Upper lobe of left lung (tissue), 4 donors: ENCODE results near the gene IFI27.

Experiments
- CTCF ChIP-seq, 6 experiments: fragments of 450-650 bp in 4 of 6; fragments of 200-600 bp in 2 of 6; sonication (generic) in 2 of 6; IDR thresholded peaks; one replicate each; pipeline ENCODE4 v1.5.1; 2016 to 2019; ENCODE audit warnings: antibody characterized with exemption in 6 of 6
- POLR2A ChIP-seq, 4 donors: fragments of 450-650 bp; IDR thresholded peaks; one replicate each; pipeline ENCODE4 v1.5.1; 2016 to 2017; ENCODE audit warnings: antibody characterized with exemption in 4 of 4, mild to moderate bottlenecking in 2 of 4
- POLR2AphosphoS5 ChIP-seq, 2 donors: sonication (generic); formaldehyde crosslinking; IDR thresholded peaks; one replicate each; pipeline ENCODE4 v1.5.1; 2017; ENCODE audit warnings: antibody characterized with exemption in 2 of 2

- TF ChIP-seq POLR2A (IDR thresholded peaks at IDR 0.05) (no peak), CTCF (IDR thresholded peaks at IDR 0.05) (no peak), POLR2AphosphoS5 (IDR thresholded peaks at IDR 0.05) (no peak)
These were observed 12.8 kb downstream of the IFI27 start for GRCh38 chr14:94123296-94123695.
